ENCODE data around the gene FGL2. TPM values are rescaled to one million over a fixed set of nuclear protein-coding genes. Genes with fewer than 3 reads are reported as not detected.
"Not testable (repeated sequence)": the region's sequence is repeated elsewhere in the genome, so short reads cannot be mapped to it uniquely, and the experiment has no call there.

Gene FGL2
- total RNA-seq, 2 experiments from 2014 or later: 2.1 TPM

GRCh38 chr7:77217474-77218185, 18.0 kb upstream of the FGL2 start:
- CTCF ChIA-PET: interaction anchor here (0.7 kb wide), 1 partner anchor 13 kb away, joined by 3 read pairs; no protein-coding TSS in a partner anchor
- POLR2A ChIA-PET: no interaction called here

DNA sequence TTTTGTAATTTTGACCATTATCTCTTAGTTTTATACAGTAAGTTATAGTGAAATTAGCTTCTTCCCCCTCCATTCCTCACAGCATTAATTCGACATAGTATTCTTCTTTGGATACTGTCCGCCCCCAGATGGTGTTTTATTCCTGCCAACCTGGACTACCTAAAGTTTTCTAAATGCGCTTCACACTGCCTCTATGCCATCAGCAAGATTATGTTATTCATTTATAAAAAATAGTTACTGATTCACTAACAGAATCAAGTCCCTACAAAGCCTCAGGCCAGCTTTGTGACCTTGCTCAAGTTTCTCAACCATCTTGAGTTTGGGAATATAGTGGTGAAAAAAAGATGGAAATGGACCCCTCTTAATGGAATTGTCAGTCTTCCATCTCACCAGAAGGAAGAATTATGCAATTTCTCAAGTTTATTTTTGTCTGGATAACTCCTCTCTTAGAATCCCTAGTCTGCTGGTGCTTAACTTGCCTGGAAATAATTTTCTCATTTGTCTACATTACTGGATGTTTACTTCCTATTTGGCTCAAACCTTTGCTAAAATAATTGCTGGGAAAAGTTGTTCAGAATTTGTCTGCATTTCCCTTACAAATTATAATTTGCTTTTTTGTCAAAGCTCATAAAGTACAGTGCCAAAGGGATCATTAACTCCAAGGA, 16.7 kb upstream of the FGL2 start:
- ChIA-PET POLR2A (no interaction called here), CTCF (no interaction called here)

DNA sequence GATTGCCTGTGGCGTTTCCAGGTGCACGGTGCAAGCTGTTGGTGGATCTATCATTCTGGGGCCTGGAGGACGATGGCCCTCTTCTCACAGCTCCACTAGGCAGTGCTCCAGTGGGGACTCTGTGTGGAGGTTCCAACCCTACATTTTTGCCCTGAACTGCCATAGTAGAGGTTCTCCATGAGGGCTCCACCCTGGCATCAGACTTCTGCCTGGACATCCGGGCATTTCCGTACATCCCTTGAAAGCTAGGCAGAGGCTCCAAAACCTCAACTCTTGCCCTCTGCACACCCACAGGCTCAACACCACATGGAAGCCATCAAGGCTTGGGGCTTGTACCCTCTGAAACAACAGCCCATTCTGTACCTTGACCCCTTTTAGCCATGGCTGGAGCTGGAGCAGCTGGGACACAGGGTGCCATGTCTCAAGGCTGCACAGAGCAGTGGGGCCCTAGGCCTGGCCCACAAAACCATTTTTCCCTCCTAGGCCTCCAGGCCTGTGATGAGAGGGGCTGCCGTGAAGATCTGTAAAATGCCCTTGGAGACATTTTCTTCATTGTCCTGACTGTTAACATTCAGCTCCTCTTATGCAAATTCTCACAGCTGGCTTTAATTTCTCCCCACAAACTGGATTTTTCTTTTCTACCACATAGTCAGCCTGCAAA, 10.0 kb upstream of the FGL2 start:
- ChIA-PET POLR2A (no interaction called here), CTCF (no interaction called here)

DNA sequence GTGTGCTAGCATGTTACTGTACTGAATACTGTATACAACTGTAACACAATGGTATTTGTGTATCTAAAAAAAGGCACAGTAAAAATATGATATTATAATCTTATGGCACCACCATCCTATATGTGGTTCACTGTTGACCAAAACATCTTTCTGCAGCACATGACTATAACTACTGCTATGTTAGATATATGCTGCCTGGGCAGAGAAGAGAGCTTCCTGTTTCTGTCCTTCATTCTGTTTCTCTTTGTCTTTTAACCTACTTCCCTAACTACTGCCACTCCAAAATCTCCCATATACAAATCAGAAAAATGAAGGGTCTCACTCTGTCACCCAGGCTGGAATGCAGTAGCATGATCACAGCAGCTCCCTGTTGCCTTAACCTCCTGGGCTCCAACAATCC, 8.8 kb upstream of the FGL2 start:
- CTCF ChIA-PET: no interaction called here
- POLR2A ChIA-PET: no interaction called here

DNA sequence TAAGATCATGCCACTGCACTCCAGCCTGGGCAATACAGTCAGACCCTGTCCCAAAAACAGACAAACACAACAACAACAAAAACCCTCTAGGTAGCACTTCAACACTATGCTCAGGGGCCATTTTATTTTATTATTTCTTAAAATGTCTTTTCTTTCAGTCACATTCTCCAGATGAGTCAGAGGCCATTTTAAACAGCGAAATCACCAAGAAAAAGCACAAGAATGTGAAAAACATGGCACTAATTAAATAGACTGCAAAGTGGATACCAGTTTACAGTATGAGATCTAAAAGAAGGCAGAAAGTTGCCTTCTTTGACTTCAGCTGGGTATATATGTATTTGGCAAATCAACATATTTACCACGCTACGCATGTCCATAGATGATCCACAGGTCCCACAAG, 6.1 kb upstream of the FGL2 start:
- ChIA-PET POLR2A (no interaction called here), CTCF (no interaction called here)

GRCh38 chr7:77202481-77202976, 2.9 kb upstream of the FGL2 start:
- POLR2A ChIA-PET: no interaction called here
- CTCF ChIA-PET: no interaction called here

- POLR2A ChIA-PET: no interaction called here
- CTCF ChIA-PET: interaction anchor here (0.7 kb wide), 1 partner anchor 997 kb away, joined by 3 read pairs; no protein-coding TSS in a partner anchor
These were observed 923 bp upstream of the FGL2 start for GRCh38 chr7:77200542-77200941.

GRCh38 chr7:77197141-77197540, 2.5 kb downstream of the FGL2 start:
- CTCF ChIA-PET: no interaction called here
- POLR2A ChIA-PET: no interaction called here

DNA sequence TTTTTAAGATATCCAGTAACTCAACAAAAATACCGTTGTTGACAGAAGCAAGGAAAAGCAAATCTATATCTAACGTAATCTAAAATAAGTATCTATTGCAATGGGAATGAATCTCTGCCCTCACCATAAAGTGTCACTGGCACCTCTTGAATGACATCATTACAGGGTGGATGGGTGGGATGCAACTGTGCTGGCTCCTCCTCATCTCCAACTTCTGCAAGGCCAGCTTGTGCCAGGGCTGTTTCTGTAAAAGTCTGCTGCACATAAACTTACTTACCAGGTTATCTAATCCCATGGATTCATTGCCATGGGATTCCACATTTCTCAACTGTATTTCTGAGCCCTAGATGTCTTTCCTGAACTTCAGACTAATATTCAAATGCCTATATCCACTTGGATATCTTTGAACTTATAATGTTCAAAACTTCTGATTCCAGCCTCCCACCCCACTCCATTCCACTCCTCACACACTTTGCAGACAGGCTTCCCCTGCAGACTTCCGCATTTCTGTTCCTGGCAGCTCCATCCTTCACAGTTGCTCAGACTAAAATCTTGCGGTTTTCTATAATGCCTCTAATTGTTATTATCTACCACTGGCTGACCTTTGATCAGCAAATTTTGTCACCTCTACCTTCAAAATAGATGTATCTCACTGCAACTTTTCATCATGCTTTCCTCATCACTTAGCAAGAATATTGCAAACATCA, 10.7 kb downstream of the FGL2 start:
- POLR2A ChIA-PET: no interaction called here
- CTCF ChIA-PET: no interaction called here

DNA sequence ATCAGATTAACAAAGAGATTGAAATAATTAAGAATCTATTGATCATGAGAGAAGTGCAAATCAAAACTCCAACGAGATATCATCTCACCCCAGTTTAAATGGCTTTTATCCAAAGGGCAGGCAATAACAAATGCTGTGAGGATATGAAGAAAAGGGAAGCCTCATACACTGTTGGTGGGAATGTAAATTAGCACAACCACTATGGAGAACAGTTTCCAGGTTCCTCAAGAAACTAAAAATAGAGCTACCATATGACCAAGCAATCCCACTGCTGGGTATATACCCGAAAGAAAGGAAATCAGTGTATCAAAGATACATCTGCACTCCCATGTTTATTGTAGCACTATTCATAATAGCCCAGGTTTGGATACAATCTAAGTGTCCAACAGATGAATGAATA, 13.8 kb downstream of the FGL2 start:
- POLR2A ChIA-PET: no interaction called here
- CTCF ChIA-PET: no interaction called here

DNA sequence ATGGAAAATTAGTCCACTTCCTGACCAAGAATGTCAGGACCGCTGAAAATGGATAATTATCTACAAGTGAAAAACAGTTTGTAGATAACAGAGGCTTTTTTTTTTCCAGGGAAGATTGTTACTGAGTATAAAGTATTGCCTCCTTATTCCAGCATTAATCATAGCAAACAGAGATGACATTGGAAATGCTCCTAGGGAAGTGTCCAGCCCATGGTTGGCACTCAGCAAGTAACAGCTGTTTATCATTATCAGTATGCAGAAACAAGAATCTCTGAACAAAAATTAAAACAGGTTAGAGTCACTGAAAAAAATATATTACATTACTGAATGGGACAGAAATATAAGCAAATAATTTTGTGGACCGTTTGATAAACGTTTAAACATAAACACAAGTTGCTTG, 14.6 kb downstream of the FGL2 start:
- CTCF ChIA-PET: no interaction called here
- POLR2A ChIA-PET: no interaction called here

- CTCF ChIA-PET: no interaction called here
- POLR2A ChIA-PET: no interaction called here
These were observed 15.2 kb downstream of the FGL2 start for GRCh38 chr7:77184463-77184862.

DNA sequence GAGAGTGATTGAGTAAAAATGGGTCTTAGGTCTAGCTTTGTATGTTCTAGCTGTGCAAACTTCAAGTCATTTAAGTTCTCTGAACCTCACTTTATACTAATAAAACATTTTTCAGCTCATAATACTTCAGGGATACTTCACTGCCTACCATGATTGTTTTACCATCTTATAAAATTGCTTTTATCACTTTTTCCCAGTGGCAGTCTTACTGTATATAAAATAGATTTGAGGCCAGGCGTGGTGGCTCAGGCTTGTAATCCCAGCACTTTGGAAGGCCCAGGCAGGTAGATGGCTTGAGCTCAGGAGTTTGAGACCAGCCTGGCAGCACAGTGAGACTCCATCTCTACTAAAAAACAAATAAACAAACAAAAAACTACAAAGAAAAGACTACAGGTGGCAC, 17.4 kb downstream of the FGL2 start:
- ChIA-PET POLR2A (no interaction called here), CTCF (no interaction called here)

- POLR2A ChIA-PET: no interaction called here
These were observed 17.9 kb downstream of the FGL2 start for GRCh38 chr7:77181734-77182133.

GRCh38 chr7:77181015-77181595, 18.5 kb downstream of the FGL2 start:
- ChIA-PET CTCF (no interaction called here), POLR2A (no interaction called here)

More at GRCh38 chr7:77181734-77182133, 17.9 kb downstream of the FGL2 start:
- CTCF ChIA-PET: no interaction called here

DNA sequence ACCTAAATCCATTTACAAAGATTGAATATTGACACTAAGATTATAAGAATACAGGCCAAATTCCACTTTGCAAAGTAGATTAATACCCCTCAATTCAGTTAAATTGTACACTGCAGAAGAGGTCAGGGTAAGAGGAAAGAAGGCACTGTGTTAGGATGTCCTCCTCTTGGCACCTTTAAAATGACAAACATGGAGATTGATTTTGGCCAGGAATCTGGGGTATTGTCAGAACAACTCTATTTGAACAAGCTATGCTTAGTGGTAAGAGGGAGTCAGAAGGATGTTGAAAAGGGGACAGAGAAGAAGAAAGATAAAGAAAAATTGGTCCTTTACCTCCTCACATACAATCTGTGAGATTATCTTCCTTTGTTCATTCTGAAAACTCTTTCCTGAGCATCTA, 21.6 kb downstream of the FGL2 start:
- CTCF ChIA-PET, POLR2A ChIA-PET: not testable (repeated sequence)

GRCh38 chr7:77177321-77177904, 22.2 kb downstream of the FGL2 start:
- POLR2A ChIA-PET, CTCF ChIA-PET: not testable (repeated sequence)

- POLR2A ChIA-PET, CTCF ChIA-PET: not testable (repeated sequence)
These were observed 24.3 kb downstream of the FGL2 start for GRCh38 chr7:77175274-77175800.

DNA sequence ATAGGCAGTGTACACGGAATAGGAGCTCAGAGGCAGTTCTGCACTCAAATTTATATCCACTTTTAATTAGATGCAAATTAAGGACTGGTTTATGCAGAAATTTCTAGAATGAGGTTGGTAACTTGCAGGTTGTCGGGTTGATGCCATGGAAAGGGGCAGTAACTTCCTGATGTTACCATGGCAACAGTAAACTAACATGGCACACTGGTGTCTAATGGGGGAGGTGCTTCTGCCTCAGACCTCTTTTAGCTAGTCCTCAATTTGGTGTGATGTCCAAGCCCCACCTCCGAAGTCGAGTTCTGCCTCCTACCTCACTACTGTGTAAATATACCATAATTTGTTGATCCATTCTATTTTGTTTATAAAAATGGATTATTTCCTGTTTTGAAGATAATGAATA, 25.2 kb downstream of the FGL2 start:
- CTCF ChIA-PET, POLR2A ChIA-PET: not testable (repeated sequence)

Data from activated CD8-positive, alpha-beta memory T cell treated with anti-CD3 and anti-CD28 coated beads for 36 hours (primary cell).